K562 (cell line): ENCODE data around the gene FGFR1OP2. TPM values are rescaled to one million over a fixed set of nuclear protein-coding genes. Genes with fewer than 3 reads are reported as not detected.

Source experiments
- ATAC-seq: fragments of 200-7000 bp; cut with Tn5 transposase; 3 replicates; pipeline ENCODE4 v1.9.1; 2020; ENCODE audit warnings: moderate library complexity
- BruUV-seq: library from RNA; stranded (reverse); fragments of 400-500 nt; replicated peaks from 2 replicates; lab custom pipeline; 2021; lab: Mats Ljungman, UMichigan
- CTCF ChIA-PET: fragments of 300-600 bp; formaldehyde crosslinking; extraction: SDS; loops from one replicate; lab custom pipeline; 2021; ENCODE audit warnings: low intra/inter-chr PET ratio; lab: Yijun Ruan, JAX
- POLR2A ChIA-PET: fragments of 300-600, 350-650 bp; sonication (Branson Sonifier 250); formaldehyde crosslinking; extraction: SDS; loops from one replicate; lab custom pipeline; 2021; ENCODE audit warnings: antibody characterized with exemption, inconsistent platforms; lab: Yijun Ruan, JAX
- DNase-seq, 4 experiments: peaks; one replicate each; pipeline versions ENCODE4 v3.0.0 to v3.0.0-alpha.2; 2011 to 2018; ENCODE audit warnings: low spot score in 3 of 4, mixed read lengths in 3 of 4; ENCODE audit errors: extremely low read depth in 1 of 4
- FAIRE-seq: peaks from 2 replicates; lab custom pipeline; 2011; peaks lifted over from hg19 to GRCh38; lab: Jason Lieb, UNC
- H2AFZ ChIP-seq: 2 replicates; pipeline ENCODE4 v1.6.0; 2011; ENCODE audit warnings: low read depth, low read length, control low read depth, inconsistent platforms
- H3K27ac ChIP-seq: fragments of 200-600 bp; 3 replicates; pipeline ENCODE4 v1.8.0; 2011; ENCODE audit warnings: low read depth, mild to moderate bottlenecking, control low read depth, inconsistent platforms, low read length, moderate library complexity, mixed read lengths; ENCODE audit errors: extremely low read depth
- H3K27me3 ChIP-seq, 2 experiments: fragments of 300-600 bp in 1 of 2; 2 replicates in 1 of 2; 3 replicates in 1 of 2; pipeline versions ENCODE4 v1.6.0 to v1.8.0; 2011; ENCODE audit warnings: inconsistent platforms in 2 of 2, low read length in 2 of 2, mild to moderate bottlenecking in 1 of 2, mixed read lengths in 1 of 2, moderate library complexity in 1 of 2; ENCODE audit not compliant: control insufficient read depth in 2 of 2, insufficient read depth in 2 of 2
- H3K36me3 ChIP-seq: fragments of 300-600 bp; 3 replicates; pipeline ENCODE4 v1.8.0; 2011; ENCODE audit warnings: mild to moderate bottlenecking, low read length, inconsistent platforms; ENCODE audit not compliant: control insufficient read depth, insufficient read depth
- H3K4me1 ChIP-seq, 2 experiments: fragments of 200-600 bp in 1 of 2; replicated peaks in 1 of 2; 2 replicates in 1 of 2; 3 replicates in 1 of 2; pipeline versions ENCODE4 v1.5.1 to v1.8.0; 2011; ENCODE audit warnings: inconsistent platforms in 2 of 2, low read length in 2 of 2, mild to moderate bottlenecking in 1 of 2, mixed read lengths in 1 of 2, moderate library complexity in 1 of 2; ENCODE audit not compliant: control insufficient read depth in 2 of 2, insufficient read depth in 2 of 2
- H3K4me2 ChIP-seq: 2 replicates; pipeline ENCODE4 v1.6.1; 2011; ENCODE audit warnings: low read length, control low read depth, inconsistent platforms, mixed read lengths; ENCODE audit not compliant: insufficient read depth
- H3K4me3 ChIP-seq: fragments of 200-600 bp; sonication (generic), shearing (Covaris generic); 2 replicates; pipeline ENCODE4 v1.5.1; 2016; ENCODE audit warnings: control low read depth, inconsistent platforms
- H3K79me2 ChIP-seq: fragments of 200-600 bp; 3 replicates; pipeline ENCODE4 v1.8.0; 2011; ENCODE audit warnings: low read length, inconsistent platforms; ENCODE audit not compliant: control insufficient read depth, insufficient read depth
- H3K9ac ChIP-seq, 2 experiments: 2 replicates each; pipeline versions ENCODE4 v1.6.0 to v1.6.1; 2011; ENCODE audit warnings: low read depth in 2 of 2, low read length in 2 of 2, control low read depth in 1 of 2, inconsistent platforms in 1 of 2, mild to moderate bottlenecking in 1 of 2, mixed read lengths in 1 of 2; ENCODE audit not compliant: insufficient read depth in 1 of 2
- H3K9me1 ChIP-seq: one replicate; pipeline ENCODE4 v1.6.0; 2011; ENCODE audit warnings: inconsistent platforms, mild to moderate bottlenecking, low read length, moderate library complexity; ENCODE audit not compliant: control insufficient read depth, insufficient read depth
- H3K9me3 ChIP-seq: replicated peaks from 2 replicates; pipeline ENCODE4 v1.5.1; 2011; ENCODE audit warnings: low read depth, low read length, inconsistent platforms; ENCODE audit not compliant: control insufficient read depth, insufficient read depth
- H4K20me1 ChIP-seq: replicated peaks from 2 replicates; pipeline ENCODE4 v1.6.1; 2011; ENCODE audit warnings: low read length, inconsistent platforms, mixed read lengths; ENCODE audit not compliant: control insufficient read depth, insufficient read depth
- ADNP ChIP-seq: fragments of 200-800 bp; sonication (Bioruptor generic); IDR thresholded peaks from 2 replicates; pipeline ENCODE4 v1.6.1; 2016; ENCODE audit warnings: missing genetic modification characterization, missing compliant biosample characterization
- ARID3A ChIP-seq: IDR thresholded peaks from 2 replicates; pipeline ENCODE4 v1.6.1; 2012; ENCODE audit warnings: low read depth, low read length, improper control_type of control experiment, borderline replicate concordance
- CTCF ChIP-seq, 3 experiments: IDR thresholded peaks in 2 of 3; conservative IDR thresholded peaks in 1 of 3; 2 replicates each; pipeline ENCODE4 v1.5.1; 2011 to 2012; ENCODE audit warnings: low read length in 3 of 3, mild to moderate bottlenecking in 3 of 3, control low read depth in 2 of 3, improper control_type of control experiment in 1 of 3, inconsistent platforms in 1 of 3, low read depth in 1 of 3, mixed read lengths in 1 of 3, moderate library complexity in 1 of 3; ENCODE audit not compliant: insufficient read depth in 2 of 3
- NBN ChIP-seq: fragments of 450-650 bp; IDR thresholded peaks from 2 replicates; pipeline ENCODE4 v1.6.1; 2016; ENCODE audit warnings: low read depth, mild to moderate bottlenecking
- NFRKB ChIP-seq: fragments of 450-650 bp; IDR thresholded peaks from 2 replicates; pipeline ENCODE4 v1.6.1; 2016; ENCODE audit warnings: low read depth
- REST ChIP-seq, 2 experiments: fragments of 450-650 bp; formaldehyde crosslinking in 1 of 2; IDR thresholded peaks; 2 replicates each; pipeline versions ENCODE4 v1.4.0 to v1.6.1; 2014 to 2020; ENCODE audit warnings: mild to moderate bottlenecking in 2 of 2, borderline replicate concordance in 1 of 2, low read depth in 1 of 2
- SP1 ChIP-seq: sonication (generic); formaldehyde crosslinking; IDR thresholded peaks from 2 replicates; pipeline ENCODE4 v1.8.1; 2022; ENCODE audit warnings: mild to moderate bottlenecking, missing genetic modification reagents
- WGBS: fragments of 100-300 bp; shearing (Covaris generic); methylation state at CpG from one replicate; pipeline ENCODE4 v1.1.6; 2016; ENCODE audit warnings: low coverage, mixed read lengths; ENCODE audit not compliant: insufficient coverage; ENCODE audit errors: missing lambda C conversion rate; 5-methylcytosine and 5-hydroxymethylcytosine counted together
- in situ Hi-C: fragments of 300-500 bp; cut with MboI; formaldehyde crosslinking; loops from 4 replicates; pipeline ENCODE4 v1.15.0; 2018; ENCODE audit warnings: inconsistent platforms, mixed read lengths
- intact Hi-C: fragments of 100-400 bp; cut with micrococcal nuclease; formaldehyde crosslinking; loops from 2 replicates; pipeline ENCODE4 v1.14.2; 2022
- polyA plus RNA-seq, 8 experiments: library from polyadenylated mRNA; depleted of rRNA in 4 of 8; stranded (reverse) in 5 of 8; unstranded in 3 of 8; fragments of >200 nt; fragmentation: Nextera tagmentation in 2 of 8; fragmentation: Illumina TruSeq in 1 of 8; extraction: Ambion mirVana in 2 of 8; extraction: Trizol in 1 of 8; gene quantifications; 2 replicates each; pipeline versions ENCODE4 v1.2.1 to v1.2.3, GENCODE V29; 2011 to 2014; ENCODE audit warnings: inconsistent platforms in 1 of 8, missing spikeins in 1 of 8
- total RNA-seq, 7 experiments: library from RNA; depleted of rRNA in 6 of 7; stranded (reverse); fragments of >200 nt in 6 of 7; fragmentation: Illumina TruSeq in 2 of 7; extraction: Trizol in 2 of 7; gene quantifications; 2 replicates each; pipeline versions ENCODE4 v1.2.1 to v1.2.3, GENCODE V29; 2011 to 2021; ENCODE audit warnings: low replicate concordance in 1 of 7

Gene FGFR1OP2
- total and polyA plus RNA-seq, 9 of the 15 experiments (the other 6 are each of a cell fraction or from before 2014, with no cell fraction given), result 31.6 to 49.0 (median 37.1) TPM

GRCh38 chr12:27015730-27016076 is 77.4 kb downstream of the FGFR1OP2 start:
- Histone ChIP-seq H2AFZ (peak overlapping the region; percentile 34; the same call in 1 of the 2 replicates), H3K27ac (no peak overlapping the region), H3K79me2 (peaks cover 16% of the 10 kb centered on the region), H3K9me1 (no peaks in the 10 kb centered on the region), H3K4me2 (no peak overlapping the region), H3K27me3 (no peaks in the 10 kb centered on the region), H3K9ac (no peak overlapping the region), H3K4me3 (no peak overlapping the region), H4K20me1 (no peaks in the 10 kb centered on the region), H3K9me3 (no peaks in the 10 kb centered on the region), H3K4me1 (peaks cover 25 to 34% of the 10 kb centered on the region in 2 experiments), H3K36me3 (no peaks in the 10 kb centered on the region; the same call in 2 of the 3 replicates)
- ATAC-seq, result no peak
- 3% methylated on average over 2 of the region's 2 CpGs for WGBS
- FAIRE-seq, result no peak
- in situ Hi-C loops, result loop anchor here (10.0 kb wide), 1 partner anchor 161 kb away; no protein-coding TSS in a partner anchor
- no TSS peak for BruUV-seq
- peak; percentile 11 to 40 (median 16) for DNase-seq
- intact Hi-C loops, result loop anchor here (1.0 to 10.0 kb wide), 9 partner anchors 67 to 311 kb away; partner anchors contain the start of genes C12orf71, INTS13 and STK38L
- POLR2A ChIA-PET, result interaction anchor here (1.6 to 2.3 kb wide), 3 partner anchors 18 to 290 kb away, joined by 4 to 6 read pairs (median 4); no protein-coding TSS in a partner anchor
- CTCF ChIA-PET, result interaction anchor here (0.8 kb wide), 1 partner anchor 108 kb away, joined by 3 read pairs; no protein-coding TSS in a partner anchor
- peak; percentile 26; the same call in 1 of the 2 replicates for TF ChIP-seq REST (IDR thresholded peaks at IDR 0.05; ENCODE audit: borderline replicate concordance)
- no peak for TF ChIP-seq REST (CRISPR knock-in tag; IDR thresholded peaks at IDR 0.05; ENCODE audit: low read depth)
- no peak for TF ChIP-seq SP1 (CRISPR knock-in tag)
- TF ChIP-seq ADNP (tag), result no peak
- no peak for TF ChIP-seq NBN
- peak; percentile 92 for TF ChIP-seq ARID3A
- no peak for TF ChIP-seq NFRKB
- TF ChIP-seq CTCF (IDR thresholded peaks at IDR 0.05 in 2 of 3, conservative IDR thresholded peaks at IDR 0.05 in 1 of 3; ENCODE audit: insufficient read depth in 2 of 3, low read depth in 1 of 3, low read length in 3 of 3), result peak in 2 of 3 experiments; percentile 22 to 60; a peak in 4 of 6 replicates
